ENCODE measurements around the gene ESR1.
A peak's percentile ranks its signal among the peaks of the same experiment; 100 is the strongest.

Gene ESR1

DNA sequence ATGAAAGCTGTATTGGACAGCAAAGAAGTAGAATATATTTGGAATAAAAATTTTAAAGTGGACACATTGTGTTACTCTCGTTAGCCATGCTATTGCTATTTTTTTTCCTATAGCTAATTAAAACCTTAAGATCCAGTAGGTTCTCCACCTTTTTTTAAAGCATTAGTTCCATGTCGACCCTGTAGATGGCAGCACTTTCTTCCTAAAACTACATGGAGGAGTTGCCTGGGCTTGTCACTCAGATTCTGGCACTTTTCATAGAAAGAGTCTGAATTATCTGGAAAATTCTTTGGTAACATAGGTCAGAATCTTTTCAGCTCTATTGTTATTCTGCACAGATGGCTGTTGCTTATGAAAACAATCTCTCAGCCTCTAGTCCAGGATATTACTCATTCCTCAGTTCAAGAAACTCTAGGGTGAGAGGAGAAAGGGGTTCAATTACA is 42.0 kb upstream of the ESR1 start:
- H3K4me3 ChIP-seq (ENCODE audit: low read depth, low read length), result no peak overlapping the region
- in situ Hi-C loops (cut with HindIII; ENCODE audit: low sequenced_read_pairs), result no loop called here
- DNase-seq (ENCODE audit: low read depth, low spot score), result peak; percentile 90
- TF ChIP-seq, protein P1, sequence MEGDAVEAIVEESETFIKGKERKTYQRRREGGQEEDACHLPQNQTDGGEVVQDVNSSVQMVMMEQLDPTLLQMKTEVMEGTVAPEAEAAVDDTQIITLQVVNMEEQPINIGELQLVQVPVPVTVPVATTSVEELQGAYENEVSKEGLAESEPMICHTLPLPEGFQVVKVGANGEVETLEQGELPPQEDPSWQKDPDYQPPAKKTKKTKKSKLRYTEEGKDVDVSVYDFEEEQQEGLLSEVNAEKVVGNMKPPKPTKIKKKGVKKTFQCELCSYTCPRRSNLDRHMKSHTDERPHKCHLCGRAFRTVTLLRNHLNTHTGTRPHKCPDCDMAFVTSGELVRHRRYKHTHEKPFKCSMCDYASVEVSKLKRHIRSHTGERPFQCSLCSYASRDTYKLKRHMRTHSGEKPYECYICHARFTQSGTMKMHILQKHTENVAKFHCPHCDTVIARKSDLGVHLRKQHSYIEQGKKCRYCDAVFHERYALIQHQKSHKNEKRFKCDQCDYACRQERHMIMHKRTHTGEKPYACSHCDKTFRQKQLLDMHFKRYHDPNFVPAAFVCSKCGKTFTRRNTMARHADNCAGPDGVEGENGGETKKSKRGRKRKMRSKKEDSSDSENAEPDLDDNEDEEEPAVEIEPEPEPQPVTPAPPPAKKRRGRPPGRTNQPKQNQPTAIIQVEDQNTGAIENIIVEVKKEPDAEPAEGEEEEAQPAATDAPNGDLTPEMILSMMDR (IDR thresholded peaks at IDR 0.05; ENCODE audit: low read depth, low read length), result peak; percentile 70

DNA sequence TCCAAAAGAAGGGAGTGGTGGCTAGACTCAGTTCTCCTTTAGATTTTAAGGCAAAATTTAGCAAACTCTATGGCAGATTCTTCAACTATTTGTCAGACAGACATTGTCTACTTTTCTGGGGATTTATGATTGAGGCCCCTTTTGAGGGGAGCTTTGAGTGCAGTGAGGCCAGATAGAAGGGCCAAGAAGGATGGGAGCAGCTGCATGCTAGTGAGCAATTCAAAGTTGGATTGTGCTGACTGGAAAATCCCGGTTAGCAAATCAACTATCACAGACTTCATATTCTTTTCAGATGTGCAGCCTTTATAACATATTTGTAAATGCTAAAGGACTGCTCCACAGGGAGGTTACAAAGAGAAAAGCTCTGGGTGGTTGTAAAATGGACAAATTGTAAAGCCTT is 35.0 kb upstream of the ESR1 start:
- H3K4me3 ChIP-seq (ENCODE audit: low read depth, low read length), result no peak overlapping the region
- DNase-seq (ENCODE audit: low read depth, low spot score), result no peak
- TF ChIP-seq, protein P1 (IDR thresholded peaks at IDR 0.05; ENCODE audit: low read depth, low read length), result no peak
- in situ Hi-C loops (cut with HindIII; ENCODE audit: low sequenced_read_pairs), result no loop called here

DNA sequence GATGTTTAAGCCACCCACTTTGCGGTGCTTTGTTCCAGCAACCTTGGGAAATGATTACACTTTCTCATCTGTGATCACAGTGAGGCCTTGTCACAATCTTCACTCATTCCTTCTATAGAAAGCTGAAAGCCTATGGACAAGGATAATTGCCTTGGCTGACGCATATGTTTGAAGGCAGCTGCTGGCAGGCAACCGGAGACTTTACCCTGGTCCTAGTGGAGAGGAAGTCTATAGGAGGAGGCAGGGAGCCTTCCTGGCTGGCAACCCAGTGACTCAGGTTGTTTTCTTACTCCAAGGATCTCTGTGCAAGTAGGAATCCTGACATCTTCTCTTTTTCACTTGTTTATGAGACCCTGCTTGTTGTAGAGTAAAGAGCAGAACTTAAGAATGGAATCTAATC is 34.1 kb upstream of the ESR1 start:
- H3K4me3 ChIP-seq (ENCODE audit: low read depth, low read length), result no peak overlapping the region
- TF ChIP-seq, protein P1 (IDR thresholded peaks at IDR 0.05; ENCODE audit: low read depth, low read length), result no peak
- DNase-seq (ENCODE audit: low read depth, low spot score), result no peak
- in situ Hi-C loops (cut with HindIII; ENCODE audit: low sequenced_read_pairs), result no loop called here

DNA sequence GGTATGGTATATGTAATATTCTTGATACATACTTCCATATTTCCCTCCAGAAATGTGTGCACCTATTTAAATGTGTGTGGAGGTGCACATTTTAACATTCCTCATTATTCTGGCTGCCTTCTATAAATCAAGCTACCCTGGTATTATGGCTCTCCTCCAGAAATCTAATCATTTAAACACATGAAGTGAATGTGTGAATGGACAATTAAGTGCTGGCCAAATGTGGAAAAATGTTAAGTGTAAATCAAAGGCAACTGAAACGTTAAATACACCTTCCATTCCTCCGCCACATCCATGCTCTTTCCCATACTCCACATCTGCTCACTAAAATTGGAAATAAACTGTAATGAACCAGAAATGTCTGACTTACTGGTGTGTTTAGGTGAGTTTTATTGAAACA is 24.9 kb upstream of the ESR1 start:
- no peak overlapping the region for H3K4me3 ChIP-seq (ENCODE audit: low read depth, low read length)
- DNase-seq (ENCODE audit: low read depth, low spot score), result no peak
- in situ Hi-C loops (cut with HindIII; ENCODE audit: low sequenced_read_pairs), result no loop called here
- TF ChIP-seq, protein P1 (IDR thresholded peaks at IDR 0.05; ENCODE audit: low read depth, low read length), result no peak

DNA sequence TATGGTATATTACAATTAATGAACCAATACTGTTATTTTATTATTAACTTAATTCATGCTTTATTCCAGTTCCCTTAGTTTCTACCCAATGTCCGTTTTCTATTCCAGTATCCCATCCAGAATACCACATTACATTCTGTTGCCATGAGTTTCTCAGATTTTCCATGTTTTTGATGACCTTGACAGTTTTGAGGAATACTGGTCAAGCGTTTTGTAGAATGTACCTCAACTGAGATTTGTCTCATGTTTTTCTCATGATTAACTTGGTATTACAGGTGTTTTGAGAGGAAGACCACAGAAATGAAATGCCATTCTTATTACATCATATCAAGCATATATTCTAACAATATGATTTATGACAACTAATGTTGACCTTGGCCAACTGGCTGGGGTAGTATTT is 23.8 kb upstream of the ESR1 start:
- TF ChIP-seq, protein P1 (IDR thresholded peaks at IDR 0.05; ENCODE audit: low read depth, low read length), result no peak
- no peak for DNase-seq (ENCODE audit: low read depth, low spot score)
- in situ Hi-C loops (cut with HindIII; ENCODE audit: low sequenced_read_pairs), result no loop called here
- H3K4me3 ChIP-seq (ENCODE audit: low read depth, low read length), result no peak overlapping the region

DNA sequence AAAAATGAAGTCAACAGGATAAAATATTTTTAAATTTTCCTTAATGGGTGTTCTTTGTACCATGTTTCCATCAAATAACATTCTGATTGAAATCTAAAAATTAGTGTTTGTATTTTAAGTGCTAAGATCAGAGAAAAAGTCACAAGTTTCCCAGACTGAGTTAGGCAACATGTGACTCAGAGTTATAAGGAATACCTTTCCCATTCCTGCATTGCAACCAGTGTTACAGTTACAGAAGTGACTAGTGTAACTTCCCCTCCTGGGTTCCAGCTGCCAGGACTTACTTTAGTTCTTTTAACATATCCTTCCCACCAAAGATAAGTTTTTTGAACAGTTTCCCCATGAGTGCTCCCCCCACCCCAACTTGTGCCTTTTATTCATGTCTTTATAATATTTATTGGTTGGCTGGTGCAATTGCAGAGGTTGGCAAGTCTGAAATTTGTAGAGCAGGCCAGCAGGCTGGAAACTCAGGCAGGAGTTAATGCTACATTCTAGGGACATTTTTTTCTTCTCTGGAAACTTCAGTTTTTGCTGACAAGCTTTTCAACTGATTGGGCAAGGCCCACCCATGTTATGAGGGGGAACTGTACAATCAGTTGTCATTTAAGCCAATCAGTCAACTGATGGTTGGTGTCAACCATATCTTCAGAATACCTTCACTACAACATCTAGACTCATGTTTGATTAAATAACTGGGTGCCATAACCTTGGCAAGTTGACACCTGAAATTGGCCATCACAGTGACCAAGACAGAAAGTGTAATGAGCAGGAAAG is 22.9 kb upstream of the ESR1 start:
- no peak overlapping the region for H3K4me3 ChIP-seq (ENCODE audit: low read depth, low read length)
- TF ChIP-seq, protein P1 (IDR thresholded peaks at IDR 0.05; ENCODE audit: low read depth, low read length), result no peak
- DNase-seq (ENCODE audit: low read depth, low spot score), result no peak
- in situ Hi-C loops (cut with HindIII; ENCODE audit: low sequenced_read_pairs), result no loop called here

Data from astrocyte of the spinal cord (primary cell).